Measurements from ENCODE around the gene EXOC2. TPM values are rescaled to one million over a fixed set of nuclear protein-coding genes. Genes with fewer than 3 reads are reported as not detected.
A peak's percentile ranks its signal among the peaks of the same experiment; 100 is the strongest.

Gene EXOC2
- total RNA-seq, 2 experiments from 2014 or later = 29.9 to 30.2 TPM

DNA sequence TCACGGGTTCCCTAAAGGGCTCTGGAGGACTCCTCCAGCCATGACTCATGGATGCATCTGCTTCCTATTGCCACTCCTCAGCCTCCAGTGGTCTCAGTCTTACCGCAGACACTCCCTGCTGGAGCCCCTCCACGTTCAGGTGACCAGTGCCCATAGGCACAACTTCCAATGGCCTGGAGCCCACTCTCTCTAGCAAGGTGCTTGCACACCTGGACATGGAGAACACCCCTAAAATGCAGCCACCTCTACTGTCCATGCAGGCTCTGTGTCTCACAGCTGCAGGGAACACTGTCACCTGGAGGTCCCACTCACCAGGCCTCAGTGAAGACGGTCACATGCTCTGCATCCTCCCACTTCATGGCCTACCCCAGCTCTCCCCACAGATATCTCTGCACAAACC lies 72.0 kb downstream of the EXOC2 start:
- Mint-ChIP-seq H3K36me3 (ENCODE audit: low read depth) (peaks cover 12% of the 10 kb centered on the region), H3K27me3 (no peaks in the 10 kb centered on the region), H3K9me3 (no peaks in the 10 kb centered on the region), H3K27ac (no peak overlapping the region), H3K4me3 (no peak overlapping the region), H3K4me1 (ENCODE audit: low read depth) (no peaks in the 10 kb centered on the region)
- intact Hi-C loops (cut with micrococcal nuclease) = no loop called here
- ATAC-seq (no peak), DNase-seq (no peak)
- ChIA-PET CTCF (no interaction called here), POLR2A (no interaction called here)
- TF ChIP-seq CTCF (IDR thresholded peaks at IDR 0.05) = no peak

DNA sequence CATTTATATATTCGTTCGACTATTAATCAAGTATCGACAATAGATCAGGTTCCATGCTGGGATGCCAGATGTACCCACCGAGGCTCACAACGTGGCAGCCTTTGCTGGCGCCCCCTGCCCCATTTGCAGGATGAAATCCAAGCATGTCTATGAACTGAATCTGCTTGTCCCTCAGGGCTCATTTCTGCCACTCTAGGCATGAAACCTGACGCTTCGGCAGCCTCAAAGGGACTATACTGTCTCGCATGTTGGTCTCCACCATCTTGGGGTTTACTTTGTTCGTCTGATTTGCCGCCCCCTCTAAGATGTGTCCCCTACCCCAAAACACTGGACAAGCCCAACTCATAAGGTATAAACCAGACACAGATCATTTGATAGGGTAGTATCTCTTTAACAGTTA lies 72.8 kb downstream of the EXOC2 start:
- intact Hi-C loops (cut with micrococcal nuclease) = no loop called here
- peaks cover 17% of the 10 kb centered on the region for H3K36me3 Mint-ChIP-seq (ENCODE audit: low read depth)
- H3K4me1 Mint-ChIP-seq (ENCODE audit: low read depth) = no peaks in the 10 kb centered on the region
- no peak for ATAC-seq
- no peak overlapping the region for H3K4me3 Mint-ChIP-seq
- TF ChIP-seq CTCF (IDR thresholded peaks at IDR 0.05) = no peak
- DNase-seq = no peak
- H3K27ac Mint-ChIP-seq = no peak overlapping the region
- ChIA-PET CTCF (no interaction called here), POLR2A (interaction anchor here (0.6 kb wide), 1 partner anchor 314 kb away, joined by 3 read pairs; no protein-coding TSS in a partner anchor)
- H3K27me3 Mint-ChIP-seq = no peaks in the 10 kb centered on the region
- H3K9me3 Mint-ChIP-seq = no peaks in the 10 kb centered on the region

DNA sequence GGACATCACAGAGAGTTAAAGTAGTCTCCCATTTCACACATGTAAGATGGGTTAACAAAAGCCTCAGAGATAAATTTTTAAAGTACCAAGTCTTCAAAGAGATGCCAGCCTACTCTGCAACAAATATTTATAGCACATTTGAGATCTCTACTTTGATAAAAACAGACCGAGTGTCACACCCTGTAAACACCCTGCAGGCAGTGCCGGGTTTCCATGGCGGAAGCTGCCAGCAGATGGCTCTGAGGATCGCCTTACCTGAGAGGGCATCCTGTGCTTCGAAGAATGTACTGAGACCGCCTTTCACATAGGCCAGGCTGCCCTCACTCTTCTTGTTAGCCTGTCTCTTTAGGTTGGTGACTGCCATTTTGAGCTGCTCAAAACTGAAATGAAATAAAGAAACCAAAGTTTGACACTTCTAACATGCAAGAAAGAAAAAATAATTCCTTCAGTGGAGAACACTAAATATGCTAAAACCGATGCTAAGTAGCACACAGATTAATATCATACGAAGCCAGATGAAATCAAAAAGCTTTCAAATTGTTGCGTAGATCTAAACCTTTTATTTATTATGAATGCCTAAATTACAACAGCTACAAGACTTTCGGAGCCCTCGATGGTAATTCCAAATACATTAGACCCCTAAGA lies 75.4 kb downstream of the EXOC2 start:
- Mint-ChIP-seq H3K9me3 (no peaks in the 10 kb centered on the region), H3K36me3 (ENCODE audit: low read depth) (peaks cover 17% of the 10 kb centered on the region), H3K27ac (no peak overlapping the region), H3K4me1 (ENCODE audit: low read depth) (no peaks in the 10 kb centered on the region), H3K27me3 (no peaks in the 10 kb centered on the region), H3K4me3 (no peak overlapping the region)
- ChIA-PET CTCF (interaction anchor here (0.6 to 2.4 kb wide), 4 partner anchors 13 to 779 kb away, joined by 3 to 10 read pairs (median 4); no protein-coding TSS in a partner anchor), POLR2A (interaction anchor here (0.5 to 0.8 kb wide), 2 partner anchors 19 to 68 kb away, joined by 3 read pairs; no protein-coding TSS in a partner anchor)
- no peak for ATAC-seq
- peak; percentile 10 for DNase-seq
- intact Hi-C loops (cut with micrococcal nuclease) = no loop called here
- no peak for TF ChIP-seq CTCF (IDR thresholded peaks at IDR 0.05)

GRCh38 chr6:613981-614380 lies 79.0 kb downstream of the EXOC2 start:
- CTCF ChIA-PET = interaction anchor here (1.8 kb wide), 1 partner anchor 20 kb away, joined by 4 read pairs; no protein-coding TSS in a partner anchor
- H3K27me3 Mint-ChIP-seq = no peaks in the 10 kb centered on the region
- no peaks in the 10 kb centered on the region for H3K9me3 Mint-ChIP-seq
- ATAC-seq = no peak
- TF ChIP-seq CTCF (IDR thresholded peaks at IDR 0.05) = no peak
- intact Hi-C loops (cut with micrococcal nuclease) = no loop called here
- DNase-seq = no peak
- POLR2A ChIA-PET = interaction anchor here (0.6 kb wide), 1 partner anchor 35 kb away, joined by 3 read pairs; no protein-coding TSS in a partner anchor
- H3K27ac Mint-ChIP-seq = no peak overlapping the region
- H3K4me1 Mint-ChIP-seq (ENCODE audit: low read depth) = peaks cover 6% of the 10 kb centered on the region
- no peak overlapping the region for H3K4me3 Mint-ChIP-seq
- peaks cover 21% of the 10 kb centered on the region for H3K36me3 Mint-ChIP-seq (ENCODE audit: low read depth)

DNA sequence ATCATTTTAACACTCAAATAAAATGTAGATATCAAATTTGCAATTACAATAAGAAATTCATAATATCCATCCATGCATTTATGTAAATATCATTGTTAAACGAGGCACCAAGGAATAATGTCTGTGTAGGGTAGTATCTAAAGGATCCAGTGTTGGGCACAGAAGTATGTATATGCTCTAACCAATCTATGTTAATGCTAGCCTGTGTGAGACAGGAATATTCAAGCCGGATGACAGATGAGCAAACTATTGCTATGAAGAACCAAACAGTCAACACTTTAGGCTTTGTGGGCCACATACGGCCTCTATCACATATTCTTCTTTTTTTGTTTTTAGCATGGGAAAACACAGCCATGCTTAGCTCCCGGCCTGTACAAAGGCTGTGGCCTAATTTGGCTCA lies 81.0 kb downstream of the EXOC2 start:
- no peak overlapping the region for H3K27ac Mint-ChIP-seq
- no peak for DNase-seq
- POLR2A ChIA-PET = interaction anchor here (0.8 kb wide), 1 partner anchor 13 kb away, joined by 4 read pairs; no protein-coding TSS in a partner anchor
- peaks cover 6% of the 10 kb centered on the region for H3K4me1 Mint-ChIP-seq (ENCODE audit: low read depth)
- CTCF ChIA-PET = interaction anchor here (1.2 kb wide), 1 partner anchor 19 kb away, joined by 4 read pairs; no protein-coding TSS in a partner anchor
- no peak overlapping the region for H3K4me3 Mint-ChIP-seq
- H3K9me3 Mint-ChIP-seq = no peaks in the 10 kb centered on the region
- no peaks in the 10 kb centered on the region for H3K27me3 Mint-ChIP-seq
- no peak for ATAC-seq
- intact Hi-C loops (cut with micrococcal nuclease) = no loop called here
- peaks cover 21% of the 10 kb centered on the region for H3K36me3 Mint-ChIP-seq (ENCODE audit: low read depth)
- no peak for TF ChIP-seq CTCF (IDR thresholded peaks at IDR 0.05)

Data from activated CD8-positive, alpha-beta T cell treated with anti-CD3 and anti-CD28 coated beads for 36 hours (primary cell).